HG02678 (cell line): ENCODE data around the gene MYL6.
"Not testable (repeated sequence)": the region's sequence is repeated elsewhere in the genome, so short reads cannot be mapped to it uniquely, and the experiment has no call there.

ENCODE experiments used
- ATAC-seq: cut with Tn5 transposase; IDR thresholded peaks from one replicate; pipeline ENCODE4 v1.9.1; 2021; ENCODE audit warnings: mild to moderate bottlenecking, moderate library complexity; ENCODE audit not compliant: unreplicated experiment

MYL6 gene

GRCh38 chr12:56158029-56158925, at the start of gene MYL6:
Gene MYL6 (plus strand): TSS chr12:56158359. CDS start chr12:56158402, 43 bp downstream.
- peak; percentile 88 for ATAC-seq

GRCh38 chr12:56110571-56110970, 47.6 kb upstream of the MYL6 start:
- ATAC-seq: no peak

GRCh38 chr12:56114084-56114483, 44.1 kb upstream of the MYL6 start:
- no peak for ATAC-seq

GRCh38 chr12:56115329-56115728, 42.8 kb upstream of the MYL6 start:
- no peak for ATAC-seq

GRCh38 chr12:56116267-56117081, 41.7 kb upstream of the MYL6 start, which contains the start of gene RPL41:
Gene RPL41 (plus strand): TSS chr12:56116633.
- ATAC-seq: peak; percentile 48

- ATAC-seq: not testable (repeated sequence)
Observed at GRCh38 chr12:56117082-56117706, 41.0 kb upstream of the MYL6 start.

- peak; percentile 77 for ATAC-seq
Observed at GRCh38 chr12:56117778-56118687, 40.1 kb upstream of the MYL6 start, which contains the start of gene ZC3H10. Gene ZC3H10 (plus strand): TSS chr12:56118266. CDS start chr12:56120563, 2,297 bp downstream.

GRCh38 chr12:56118688-56119357, 39.3 kb upstream of the MYL6 start:
- ATAC-seq: no peak

GRCh38 chr12:56119361-56119796, 38.8 kb upstream of the MYL6 start:
- no peak for ATAC-seq

GRCh38 chr12:56120158-56120846, 37.9 kb upstream of the MYL6 start:
- no peak for ATAC-seq

- no peak for ATAC-seq
Observed at GRCh38 chr12:56121204-56121870, 36.8 kb upstream of the MYL6 start.

- ATAC-seq: no peak
Observed at GRCh38 chr12:56122637-56123036, 35.5 kb upstream of the MYL6 start.

GRCh38 chr12:56124133-56124532, 34.0 kb upstream of the MYL6 start:
- no peak for ATAC-seq

GRCh38 chr12:56126732-56127239, 31.4 kb upstream of the MYL6 start:
- no peak for ATAC-seq

- no peak for ATAC-seq
Observed at GRCh38 chr12:56127485-56127887, 30.7 kb upstream of the MYL6 start.

GRCh38 chr12:56127888-56128669, 30.1 kb upstream of the MYL6 start, which contains the start of gene ESYT1:
Gene ESYT1 (plus strand): TSS chr12:56128267. CDS start chr12:56128320, 53 bp downstream.
- peak; percentile 90 for ATAC-seq

GRCh38 chr12:56128670-56129205, 29.4 kb upstream of the MYL6 start:
- no peak for ATAC-seq
